Measurements from ENCODE around the gene CALY.
A peak's percentile ranks its signal among the peaks of the same experiment; 100 is the strongest.

The CALY gene

DNA sequence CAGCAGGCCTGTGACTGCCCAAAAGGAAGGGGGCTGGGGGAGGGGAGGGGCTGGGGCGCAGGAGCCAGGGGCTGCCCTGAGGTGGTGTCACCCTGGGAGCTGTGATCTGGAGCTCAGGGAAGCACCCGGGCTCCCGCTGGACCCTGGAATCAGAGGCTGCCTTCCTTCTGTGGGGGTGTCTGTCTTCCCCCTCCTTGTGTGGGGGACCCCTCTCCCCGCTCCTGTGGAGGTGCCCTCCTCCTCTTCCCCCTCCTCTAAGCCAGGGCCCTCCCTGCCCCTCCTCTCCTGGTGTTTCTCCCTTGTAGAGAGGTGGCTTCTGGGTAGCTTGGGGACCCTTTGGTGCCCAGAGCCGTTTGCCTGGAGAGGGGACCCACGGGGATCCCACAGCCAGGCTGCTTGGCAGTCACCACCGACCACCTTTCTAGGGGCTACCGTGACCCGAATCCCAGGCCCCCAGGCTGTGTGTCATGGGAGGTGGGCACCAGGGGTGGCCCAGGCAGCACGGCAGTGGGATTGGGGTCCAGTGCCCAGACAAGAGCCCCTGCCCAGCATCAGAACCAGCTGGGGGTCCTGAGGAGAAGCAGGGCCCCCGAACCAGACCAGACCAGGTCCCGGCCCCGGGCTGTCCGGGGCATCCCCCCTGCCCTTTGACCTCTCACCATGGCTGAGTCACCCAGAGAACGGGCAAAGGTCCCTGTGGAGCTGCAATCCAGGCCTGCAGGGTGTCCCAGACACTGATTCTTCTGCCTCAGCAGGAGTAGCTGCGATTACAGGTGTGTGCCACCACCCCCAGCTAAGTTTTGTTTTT lies 11.2 kb upstream of the CALY start:
- H3K4me2 ChIP-seq (ENCODE audit: low read length): no peak overlapping the region
- H4K8ac ChIP-seq (ENCODE audit: low read depth, low read length): no peak overlapping the region
- H3K9ac ChIP-seq (ENCODE audit: low read length): no peak overlapping the region
- no peak overlapping the region for H2AFZ ChIP-seq (ENCODE audit: insufficient read depth, low read length, poor library complexity)
- no peak overlapping the region for H3K4me3 ChIP-seq (ENCODE audit: low read depth, low read length)
- no peak for DNase-seq
- no peak overlapping the region for H4K12ac ChIP-seq (ENCODE audit: low read depth, low read length)
- H3K79me2 ChIP-seq (ENCODE audit: control insufficient read depth, insufficient read depth, low read length, poor library complexity): no peaks in the 10 kb centered on the region
- H3K18ac ChIP-seq (ENCODE audit: low read length): no peak overlapping the region
- no peaks in the 10 kb centered on the region for H3K27me3 ChIP-seq (ENCODE audit: insufficient read depth, low read length)
- H2BK120ac ChIP-seq (ENCODE audit: insufficient read depth, low read length, poor library complexity): no peak overlapping the region
- no CpG with 5 or more reads among the region's 16 CpGs for WGBS (ENCODE audit: extremely low coverage, insufficient coverage, insufficient read length)
- H2BK5ac ChIP-seq (ENCODE audit: low read depth, low read length, poor library complexity): no peak overlapping the region
- no peak overlapping the region for H4K91ac ChIP-seq (ENCODE audit: low read depth, low read length)
- peaks cover 4% of the 10 kb centered on the region for H3K9me3 ChIP-seq (ENCODE audit: insufficient read depth, low read depth, low read length)
- no peak overlapping the region for H3K27ac ChIP-seq (ENCODE audit: low read depth, low read length)
- no peaks in the 10 kb centered on the region for H3K79me1 ChIP-seq (ENCODE audit: low read length)
- H3K36me3 ChIP-seq (ENCODE audit: control insufficient read depth in 1 of 2, insufficient read depth in 2 of 2, low read length in 2 of 2): no peaks in the 10 kb centered on the region
- H2AK5ac ChIP-seq (ENCODE audit: low read length): no peak overlapping the region
- H3K4ac ChIP-seq (ENCODE audit: low read depth, low read length): no peak overlapping the region
- no peak overlapping the region for H2BK12ac ChIP-seq (ENCODE audit: low read length)
- H3K14ac ChIP-seq (ENCODE audit: low read length): no peak overlapping the region
- peaks cover 5 to 7% of the 10 kb centered on the region in 2 experiments for H3K4me1 ChIP-seq (ENCODE audit: control insufficient read depth in 1 of 2, insufficient read depth in 2 of 2, low read length in 2 of 2)
- H3K23ac ChIP-seq (ENCODE audit: low read length): no peak overlapping the region

DNA sequence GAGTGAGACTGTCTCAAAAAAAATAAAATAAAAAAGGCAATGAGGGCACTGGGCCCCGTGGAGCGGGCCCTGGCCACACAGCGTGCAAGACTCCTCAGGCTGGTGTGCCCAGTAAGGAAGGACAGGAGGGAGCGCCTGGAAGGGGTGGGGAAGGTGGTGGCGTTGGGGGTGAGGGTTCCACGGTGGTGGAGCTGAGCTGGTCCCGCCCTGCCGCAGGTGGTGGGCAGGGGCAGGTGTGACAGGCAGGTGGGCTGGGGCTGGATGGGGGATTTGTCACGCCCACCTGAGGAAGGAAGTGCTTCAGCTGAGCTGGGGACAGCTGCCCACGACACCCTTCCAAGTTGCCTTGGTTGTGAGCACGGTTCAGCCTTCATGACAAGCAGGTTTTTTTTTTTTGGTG lies 9.7 kb upstream of the CALY start:
- no peak overlapping the region for H4K12ac ChIP-seq (ENCODE audit: low read depth, low read length)
- no peak overlapping the region for H3K9ac ChIP-seq (ENCODE audit: low read length)
- peak overlapping the region; percentile 26 for H3K4me3 ChIP-seq (ENCODE audit: low read depth, low read length)
- no peak overlapping the region for H2AK5ac ChIP-seq (ENCODE audit: low read length)
- H3K79me1 ChIP-seq (ENCODE audit: low read length): no peaks in the 10 kb centered on the region
- H2BK5ac ChIP-seq (ENCODE audit: low read depth, low read length, poor library complexity): no peak overlapping the region
- no peaks in the 10 kb centered on the region for H3K79me2 ChIP-seq (ENCODE audit: control insufficient read depth, insufficient read depth, low read length, poor library complexity)
- no peak overlapping the region for H3K18ac ChIP-seq (ENCODE audit: low read length)
- H3K23ac ChIP-seq (ENCODE audit: low read length): no peak overlapping the region
- H3K36me3 ChIP-seq (ENCODE audit: control insufficient read depth in 1 of 2, insufficient read depth in 2 of 2, low read length in 2 of 2): no peaks in the 10 kb centered on the region
- H4K91ac ChIP-seq (ENCODE audit: low read depth, low read length): no peak overlapping the region
- no CpG with 5 or more reads among the region's 11 CpGs for WGBS (ENCODE audit: extremely low coverage, insufficient coverage, insufficient read length)
- no peak overlapping the region for H2BK120ac ChIP-seq (ENCODE audit: insufficient read depth, low read length, poor library complexity)
- H3K27ac ChIP-seq (ENCODE audit: low read depth, low read length): no peak overlapping the region
- no peak for DNase-seq
- peaks cover 4% of the 10 kb centered on the region for H3K9me3 ChIP-seq (ENCODE audit: insufficient read depth, low read depth, low read length)
- no peak overlapping the region for H3K14ac ChIP-seq (ENCODE audit: low read length)
- H3K4me1 ChIP-seq (ENCODE audit: control insufficient read depth in 1 of 2, insufficient read depth in 2 of 2, low read length in 2 of 2): peaks cover 5 to 7% of the 10 kb centered on the region in 2 experiments
- H2BK12ac ChIP-seq (ENCODE audit: low read length): no peak overlapping the region
- no peaks in the 10 kb centered on the region for H3K27me3 ChIP-seq (ENCODE audit: insufficient read depth, low read length)
- H4K8ac ChIP-seq (ENCODE audit: low read depth, low read length): no peak overlapping the region
- H3K4ac ChIP-seq (ENCODE audit: low read depth, low read length): no peak overlapping the region
- no peak overlapping the region for H2AFZ ChIP-seq (ENCODE audit: insufficient read depth, low read length, poor library complexity)
- H3K4me2 ChIP-seq (ENCODE audit: low read length): no peak overlapping the region

DNA sequence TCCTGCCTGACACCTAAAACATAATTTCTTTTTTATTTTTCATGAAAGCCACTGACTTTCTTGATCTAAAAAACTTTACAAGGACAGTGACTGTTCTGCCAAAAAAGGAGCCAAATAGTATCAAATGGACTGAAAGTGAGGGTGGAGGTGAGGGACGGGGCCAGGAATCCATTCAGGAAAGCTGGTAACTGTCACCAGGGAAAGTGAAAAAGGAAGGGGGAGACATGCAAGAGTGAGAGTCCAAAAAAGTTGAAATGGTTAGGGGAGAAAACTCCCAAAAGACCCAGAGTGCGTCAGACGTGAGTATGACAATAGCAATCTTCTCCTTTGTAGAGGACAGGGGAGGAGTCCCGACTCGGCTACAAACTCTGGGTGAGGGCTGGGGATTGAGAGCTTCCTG lies 7.5 kb upstream of the CALY start:
- no peak overlapping the region for H3K4me2 ChIP-seq (ENCODE audit: low read length)
- H3K36me3 ChIP-seq (ENCODE audit: control insufficient read depth in 1 of 2, insufficient read depth in 2 of 2, low read length in 2 of 2): no peaks in the 10 kb centered on the region
- H4K91ac ChIP-seq (ENCODE audit: low read depth, low read length): no peak overlapping the region
- H2BK120ac ChIP-seq (ENCODE audit: insufficient read depth, low read length, poor library complexity): no peak overlapping the region
- no peak for DNase-seq
- H3K4me3 ChIP-seq (ENCODE audit: low read depth, low read length): no peak overlapping the region
- no peak overlapping the region for H2BK12ac ChIP-seq (ENCODE audit: low read length)
- no peaks in the 10 kb centered on the region for H3K79me1 ChIP-seq (ENCODE audit: low read length)
- H3K18ac ChIP-seq (ENCODE audit: low read length): no peak overlapping the region
- no peak overlapping the region for H2AFZ ChIP-seq (ENCODE audit: insufficient read depth, low read length, poor library complexity)
- H3K27me3 ChIP-seq (ENCODE audit: insufficient read depth, low read length): no peaks in the 10 kb centered on the region
- H3K14ac ChIP-seq (ENCODE audit: low read length): no peak overlapping the region
- H4K12ac ChIP-seq (ENCODE audit: low read depth, low read length): no peak overlapping the region
- peaks cover 5 to 7% of the 10 kb centered on the region in 2 experiments for H3K4me1 ChIP-seq (ENCODE audit: control insufficient read depth in 1 of 2, insufficient read depth in 2 of 2, low read length in 2 of 2)
- no peaks in the 10 kb centered on the region for H3K79me2 ChIP-seq (ENCODE audit: control insufficient read depth, insufficient read depth, low read length, poor library complexity)
- H4K8ac ChIP-seq (ENCODE audit: low read depth, low read length): no peak overlapping the region
- no peak overlapping the region for H3K4ac ChIP-seq (ENCODE audit: low read depth, low read length)
- no peak overlapping the region for H2AK5ac ChIP-seq (ENCODE audit: low read length)
- H2BK5ac ChIP-seq (ENCODE audit: low read depth, low read length, poor library complexity): no peak overlapping the region
- no peak overlapping the region for H3K9ac ChIP-seq (ENCODE audit: low read length)
- no peak overlapping the region for H3K23ac ChIP-seq (ENCODE audit: low read length)
- peaks cover 6% of the 10 kb centered on the region for H3K9me3 ChIP-seq (ENCODE audit: insufficient read depth, low read depth, low read length)
- no CpG with 5 or more reads among the region's 5 CpGs for WGBS (ENCODE audit: extremely low coverage, insufficient coverage, insufficient read length)
- H3K27ac ChIP-seq (ENCODE audit: low read depth, low read length): no peak overlapping the region

DNA sequence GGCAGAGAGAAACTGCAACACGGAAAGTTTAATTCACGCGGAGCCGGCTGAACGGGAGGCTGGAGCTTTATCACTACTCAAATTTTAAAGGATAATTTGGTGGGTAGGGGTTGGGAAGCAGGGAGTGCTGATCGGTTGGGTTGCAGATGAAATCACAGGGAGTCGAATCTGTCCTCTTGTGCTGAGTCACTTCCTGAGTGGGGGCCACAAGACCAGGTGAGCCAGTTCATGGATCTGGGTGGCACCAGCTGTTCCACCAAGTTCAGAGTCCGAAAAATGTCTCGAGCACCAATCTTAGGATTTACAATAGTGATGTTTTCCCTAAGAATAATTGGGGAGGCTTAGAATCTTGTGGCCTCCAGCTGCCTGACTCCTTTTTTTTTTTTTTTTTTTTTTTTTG lies 6.9 kb upstream of the CALY start:
- Histone ChIP-seq H3K9me3 (ENCODE audit: insufficient read depth, low read depth, low read length) (peaks cover 10% of the 10 kb centered on the region), H4K12ac (ENCODE audit: low read depth, low read length) (no peak overlapping the region), H3K79me2 (ENCODE audit: control insufficient read depth, insufficient read depth, low read length, poor library complexity) (no peaks in the 10 kb centered on the region), H3K18ac (ENCODE audit: low read length) (no peak overlapping the region), H3K36me3 (ENCODE audit: control insufficient read depth in 1 of 2, insufficient read depth in 2 of 2, low read length in 2 of 2) (no peaks in the 10 kb centered on the region), H2BK5ac (ENCODE audit: low read depth, low read length, poor library complexity) (no peak overlapping the region), H4K91ac (ENCODE audit: low read depth, low read length) (no peak overlapping the region), H3K27ac (ENCODE audit: low read depth, low read length) (no peak overlapping the region), H3K23ac (ENCODE audit: low read length) (no peak overlapping the region), H2BK12ac (ENCODE audit: low read length) (no peak overlapping the region), H3K27me3 (ENCODE audit: insufficient read depth, low read length) (no peaks in the 10 kb centered on the region), H3K4me2 (ENCODE audit: low read length) (no peak overlapping the region), H2AK5ac (ENCODE audit: low read length) (no peak overlapping the region), H3K4me3 (ENCODE audit: low read depth, low read length) (no peak overlapping the region), H3K14ac (ENCODE audit: low read length) (no peak overlapping the region), H2BK120ac (ENCODE audit: insufficient read depth, low read length, poor library complexity) (no peak overlapping the region), H4K8ac (ENCODE audit: low read depth, low read length) (peak overlapping the region; percentile 13), H3K4ac (ENCODE audit: low read depth, low read length) (no peak overlapping the region), H3K79me1 (ENCODE audit: low read length) (no peaks in the 10 kb centered on the region), H2AFZ (ENCODE audit: insufficient read depth, low read length, poor library complexity) (no peak overlapping the region), H3K4me1 (ENCODE audit: control insufficient read depth in 1 of 2, insufficient read depth in 2 of 2, low read length in 2 of 2) (peaks cover 5 to 7% of the 10 kb centered on the region in 2 experiments), H3K9ac (ENCODE audit: low read length) (no peak overlapping the region)
- no peak for DNase-seq
- WGBS (ENCODE audit: extremely low coverage, insufficient coverage, insufficient read length): no CpG with 5 or more reads among the region's 9 CpGs
